NCI-H2107 treated with DMSO at 0.1 percent for 48 hours (cell line): ENCODE data around the gene TRIM2.
A peak's percentile ranks its signal among the peaks of the same experiment; 100 is the strongest.
"Not testable (repeated sequence)": the region's sequence is repeated elsewhere in the genome, so short reads cannot be mapped to it uniquely, and the experiment has no call there.

Source experiments
- DNase-seq: peaks from one replicate; lab custom pipeline; 2025; ENCODE audit not compliant: unreplicated experiment; lab: John Stamatoyannopoulos, UW

The TRIM2 gene

GRCh38 chr4:153189016-153189801 is 15.0 kb upstream of the TRIM2 start:
- DNase-seq: no peak

DNA sequence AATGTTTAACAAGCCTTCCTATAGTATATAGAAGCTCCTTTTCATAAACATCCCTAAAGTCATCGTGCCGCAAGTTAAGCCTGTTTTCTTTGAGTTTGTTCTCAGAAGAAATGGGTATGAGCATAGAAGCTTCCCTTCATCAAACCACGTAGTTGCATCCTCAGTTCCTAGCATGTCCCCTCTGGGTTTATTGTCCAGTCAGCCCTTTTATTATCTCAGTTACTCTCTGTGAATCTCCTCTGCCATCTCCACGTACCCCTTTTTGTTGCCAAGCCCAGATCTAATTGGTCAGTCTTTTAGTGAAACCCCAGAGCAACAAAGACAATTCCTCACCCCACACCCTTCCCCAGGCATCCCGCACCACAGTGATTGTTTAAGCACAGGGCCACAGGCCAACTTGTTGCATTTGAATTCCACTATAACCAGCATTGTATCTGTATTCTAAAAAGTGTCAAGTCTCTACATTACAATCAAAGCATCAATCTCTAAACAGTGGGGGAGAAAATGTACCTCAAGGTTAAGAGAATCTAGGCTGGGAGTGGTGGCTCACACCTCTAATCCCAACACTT is 12.4 kb upstream of the TRIM2 start:
- no peak for DNase-seq

- no peak for DNase-seq
Measured at GRCh38 chr4:153197301-153197700, 6.9 kb upstream of the TRIM2 start.

- no peak for DNase-seq
Measured at GRCh38 chr4:153198719-153199118, 5.5 kb upstream of the TRIM2 start.

DNA sequence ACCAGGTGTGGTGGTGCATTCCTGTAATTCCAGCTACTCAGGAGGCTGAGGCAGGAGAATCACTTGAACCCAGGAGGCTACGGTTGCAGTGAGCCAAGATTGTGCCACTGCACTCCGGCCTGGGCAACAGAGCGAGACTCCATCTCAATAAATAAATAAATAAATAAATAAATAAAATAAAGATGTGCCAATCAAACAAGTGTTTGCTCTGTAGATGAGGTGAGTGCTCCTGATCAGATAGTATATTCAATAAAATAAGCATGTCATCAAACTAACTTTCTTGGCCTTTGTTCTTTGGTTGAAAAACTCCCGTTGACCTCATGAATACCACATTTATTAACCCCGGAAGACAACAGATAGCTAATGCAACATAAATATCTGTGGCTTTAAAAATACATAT is 497 bp upstream of the TRIM2 start:
- DNase-seq: not testable (repeated sequence)

DNA sequence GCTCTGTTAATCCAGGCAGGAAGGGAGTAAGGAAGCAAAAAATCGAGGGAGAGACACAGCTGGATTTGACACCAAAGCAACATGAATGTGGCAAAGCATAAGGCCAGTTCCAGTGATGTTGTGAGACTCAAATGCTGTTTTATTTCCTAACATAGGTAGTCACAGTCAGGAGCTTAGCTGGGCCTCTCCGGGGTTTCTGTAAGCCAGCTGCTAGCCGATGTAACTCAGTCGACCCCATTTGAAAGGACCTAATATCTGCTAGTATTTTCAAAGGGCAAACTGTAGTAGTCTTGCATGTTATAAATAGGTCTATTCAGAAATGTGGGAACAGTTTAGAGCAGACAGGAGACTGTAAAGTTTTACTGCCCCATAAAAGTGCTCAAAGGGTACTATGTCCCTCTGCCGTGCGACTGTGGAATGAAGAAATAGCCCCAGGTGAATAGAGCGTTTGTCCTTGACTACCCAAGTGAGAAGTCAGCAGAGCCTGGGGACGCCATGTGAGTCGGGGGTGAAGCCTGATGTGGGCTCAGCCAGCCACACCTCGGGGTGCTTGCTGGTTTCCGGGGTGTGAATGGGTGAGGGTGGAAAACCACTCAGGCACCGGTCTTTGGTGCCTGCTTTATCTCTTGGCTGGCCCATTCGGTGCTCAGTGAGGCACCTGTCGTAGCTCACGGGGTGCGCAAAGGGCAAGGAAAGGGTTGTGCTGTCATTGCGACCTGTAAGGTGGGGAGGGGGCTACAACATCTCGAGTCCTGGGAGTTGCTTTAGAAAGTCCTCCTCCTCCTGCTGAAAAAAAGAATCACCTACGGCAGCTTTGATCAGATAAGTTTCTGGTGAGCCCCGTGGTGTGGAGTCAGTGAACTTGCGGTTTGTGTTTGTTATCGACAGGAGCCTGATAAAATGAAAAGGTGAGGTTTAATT is 745 bp downstream of the TRIM2 start:
- DNase-seq: no peak

GRCh38 chr4:153205757-153206156 is 1.5 kb downstream of the TRIM2 start:
- no peak for DNase-seq

GRCh38 chr4:153206534-153206933 is 2.3 kb downstream of the TRIM2 start:
- DNase-seq: no peak

DNA sequence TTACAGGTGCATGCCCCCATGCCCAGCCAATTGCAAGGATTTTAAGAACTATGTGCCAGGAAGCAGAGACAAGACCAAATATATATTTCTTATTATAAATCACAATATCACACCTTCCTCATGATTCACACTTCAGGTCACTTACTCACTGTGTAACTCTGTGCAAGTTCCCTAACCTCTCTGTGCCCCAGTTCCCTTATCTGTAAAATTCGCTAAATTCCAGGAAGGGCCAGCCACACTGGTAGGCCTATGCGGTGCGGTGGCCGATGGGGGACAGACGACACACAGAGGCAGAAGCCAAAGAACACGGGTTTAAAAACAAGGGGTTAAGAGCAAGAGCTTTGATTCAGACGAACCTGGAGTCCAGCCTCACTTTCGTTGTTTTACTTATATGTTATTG is 2.8 kb downstream of the TRIM2 start:
- no peak for DNase-seq

DNA sequence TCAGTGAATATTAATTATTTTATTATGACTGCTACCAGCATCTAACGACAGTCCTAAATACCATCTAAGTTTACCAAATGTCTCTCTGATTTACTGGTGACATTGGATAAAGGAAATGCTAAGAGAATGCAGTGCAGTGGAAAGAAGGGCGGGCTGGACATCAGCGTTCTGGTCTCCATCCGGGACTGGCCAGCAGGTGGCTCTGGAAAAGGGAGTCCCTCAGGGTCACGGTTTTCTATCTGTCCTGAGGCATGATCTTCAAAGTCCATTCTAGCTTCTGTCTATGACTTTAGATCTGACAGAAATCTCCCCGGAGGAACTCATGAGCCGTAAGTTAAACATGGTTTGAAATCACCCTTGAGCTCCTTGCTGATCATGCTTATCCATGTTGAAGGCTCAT is 3.3 kb downstream of the TRIM2 start:
- DNase-seq: no peak

- peak; percentile 9 for DNase-seq
Measured at GRCh38 chr4:153209410-153209809, 5.2 kb downstream of the TRIM2 start.

- DNase-seq: no peak
Measured at GRCh38 chr4:153210727-153211126, 6.5 kb downstream of the TRIM2 start.

DNA sequence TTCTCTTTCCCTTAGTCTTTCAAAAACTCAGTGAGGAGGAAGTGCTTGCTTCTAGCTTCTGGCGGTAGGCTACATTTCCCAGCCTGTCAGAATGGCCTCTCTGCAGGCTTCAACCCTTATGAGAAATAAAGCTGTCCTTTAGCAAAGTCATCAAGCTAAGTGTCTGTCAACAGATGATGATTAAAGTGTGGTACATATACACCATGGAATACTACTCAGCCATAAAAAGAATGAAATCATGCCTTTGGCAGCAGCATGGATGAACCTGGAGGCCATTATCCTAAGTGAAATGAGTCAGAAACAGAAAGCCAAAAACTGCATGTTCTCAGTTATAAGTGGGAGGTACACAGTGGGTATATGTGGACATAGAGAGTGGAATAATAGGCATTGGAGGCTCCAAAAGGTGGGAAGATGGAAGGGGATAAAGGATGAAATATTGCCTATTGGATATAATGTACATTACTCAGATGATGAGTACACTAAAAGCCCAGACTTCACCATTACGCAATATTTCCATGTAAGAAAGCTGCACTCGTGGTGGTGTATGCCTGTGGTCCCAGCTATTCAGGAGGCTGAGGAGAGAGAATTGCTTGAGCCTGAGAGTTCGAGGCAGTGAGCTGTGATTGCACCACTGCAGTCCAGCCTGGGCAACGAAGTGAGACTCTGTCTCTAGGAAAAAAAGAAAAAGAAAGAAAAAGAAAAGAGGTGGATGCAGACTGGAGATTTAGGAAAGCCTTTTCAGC is 7.9 kb downstream of the TRIM2 start:
- no peak for DNase-seq

DNA sequence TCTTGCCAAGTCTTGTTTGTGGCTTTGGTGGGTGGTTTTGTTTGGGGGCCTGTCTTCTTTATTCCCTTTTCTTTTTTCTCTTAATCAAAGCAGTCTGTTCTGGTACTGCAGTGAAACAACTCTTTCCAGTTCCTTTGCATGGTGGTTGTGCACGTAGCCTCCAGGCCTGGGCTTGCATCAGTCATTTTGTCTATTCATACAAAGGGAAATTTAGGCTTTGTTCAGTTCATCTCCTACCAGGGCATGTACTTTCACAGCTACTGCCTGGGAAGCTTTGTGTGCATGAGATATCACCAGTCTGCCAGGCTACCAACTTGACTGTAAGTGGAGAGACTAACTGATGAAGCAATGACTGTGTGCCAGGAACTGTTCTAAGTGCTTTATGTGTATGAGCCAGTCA is 8.5 kb downstream of the TRIM2 start:
- DNase-seq: peak; percentile 24

GRCh38 chr4:153215921-153216320 is 11.7 kb downstream of the TRIM2 start:
- DNase-seq: no peak

DNA sequence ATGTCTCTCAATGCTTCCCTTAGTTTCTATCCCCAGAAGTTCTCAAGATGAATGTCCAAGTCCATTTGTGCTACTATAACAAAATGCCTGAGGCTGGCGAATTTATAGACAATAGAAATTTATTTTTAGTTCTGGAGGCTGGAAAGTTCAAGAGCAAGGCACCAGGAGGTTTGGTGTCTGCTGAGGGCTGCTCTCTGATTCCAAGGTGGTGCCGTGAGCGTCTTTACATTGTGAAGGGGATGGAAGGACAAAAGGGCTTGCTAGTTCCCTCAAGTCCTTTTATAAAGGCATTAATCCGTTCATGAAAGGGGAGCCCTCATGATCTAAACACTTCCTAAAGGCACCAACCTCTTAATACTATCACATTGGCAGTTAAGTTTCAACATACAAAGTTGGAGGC is 12.3 kb downstream of the TRIM2 start:
- DNase-seq: no peak

DNA sequence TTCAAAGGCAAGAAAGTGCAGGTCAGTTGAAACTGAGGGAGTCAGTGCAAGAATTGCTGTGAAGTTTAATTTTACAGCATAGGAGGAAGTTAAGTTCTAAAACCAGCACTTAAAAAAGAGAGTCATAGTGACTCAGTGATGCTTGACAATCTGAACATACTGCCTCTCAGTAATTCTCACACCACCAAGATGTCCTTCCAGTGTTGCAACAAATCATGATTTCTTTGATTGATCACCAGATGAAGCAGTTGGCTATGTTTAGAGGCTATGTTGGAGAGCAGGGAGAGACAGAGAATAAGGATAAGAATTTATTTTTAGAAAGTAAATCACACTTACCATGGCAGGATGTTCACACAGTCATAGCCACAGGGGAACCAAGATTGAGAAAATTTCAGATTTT is 13.2 kb downstream of the TRIM2 start:
- DNase-seq: no peak

- no peak for DNase-seq
Measured at GRCh38 chr4:153218961-153219360, 14.7 kb downstream of the TRIM2 start.

DNA sequence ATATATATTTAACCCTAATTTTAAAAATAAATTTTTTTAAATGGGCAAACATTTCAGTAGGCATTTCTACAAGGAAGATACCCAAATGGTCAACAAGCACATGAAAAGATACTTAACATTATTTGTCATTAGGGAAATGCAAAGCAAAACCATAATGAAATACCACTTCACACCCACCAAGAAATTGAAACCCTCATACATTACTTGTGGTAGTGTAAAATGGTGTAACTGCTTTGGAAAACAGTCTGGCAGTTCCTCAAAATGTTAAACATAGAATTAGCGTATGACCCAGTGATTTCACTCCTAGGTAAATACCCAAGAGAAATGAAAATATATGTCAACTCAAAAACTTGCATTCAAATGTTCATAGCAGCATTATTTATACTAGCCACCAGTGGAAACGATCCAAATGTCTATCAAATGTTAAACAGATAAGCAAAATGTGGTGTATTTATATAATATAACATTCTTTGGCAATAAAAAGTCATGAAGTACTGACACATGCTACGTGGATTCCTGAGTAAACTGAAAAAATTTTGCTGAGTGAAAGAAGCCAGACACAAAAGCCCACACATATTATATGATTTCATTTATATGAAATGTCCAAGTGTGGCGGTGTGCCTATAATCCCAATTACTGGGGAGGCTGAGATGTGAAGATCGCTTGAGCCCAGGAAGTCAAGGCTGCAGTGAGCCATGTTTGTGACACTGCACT is 16.6 kb downstream of the TRIM2 start:
- no peak for DNase-seq
